22Rv1 (cell line): ENCODE results near the gene MORC3.

Experiments used
- H3K27ac ChIP-seq: fragments of 450-650 bp; 2 replicates; pipeline ENCODE4 v1.5.1; 2017
- CTCF ChIP-seq: fragments of 450-650 bp; IDR thresholded peaks from 2 replicates; pipeline ENCODE4 v1.5.1; 2017; ENCODE audit warnings: mild to moderate bottlenecking
- ZFX ChIP-seq: fragments of 450-650 bp; IDR thresholded peaks from 2 replicates; pipeline ENCODE4 v1.6.1; 2017; ENCODE audit warnings: antibody characterized with exemption, borderline replicate concordance

The MORC3 gene

GRCh38 chr21:36412916-36413315 is 92.9 kb downstream of the MORC3 start:
- TF ChIP-seq CTCF = no peak
- no peak for TF ChIP-seq ZFX
- H3K27ac ChIP-seq = no peak overlapping the region

- no peak overlapping the region for H3K27ac ChIP-seq
- no peak for TF ChIP-seq CTCF
- no peak for TF ChIP-seq ZFX
Observed at GRCh38 chr21:36415375-36415774, 95.4 kb downstream of the MORC3 start.

GRCh38 chr21:36419241-36419640 is 99.2 kb downstream of the MORC3 start:
- TF ChIP-seq CTCF = no peak
- TF ChIP-seq ZFX = no peak
- H3K27ac ChIP-seq = no peak overlapping the region

- TF ChIP-seq ZFX (no peak), CTCF (peak; percentile 90)
- no peak overlapping the region for H3K27ac ChIP-seq
Observed at GRCh38 chr21:36419996-36420395, 100.0 kb downstream of the MORC3 start.

GRCh38 chr21:36420571-36421339 is 100.8 kb downstream of the MORC3 start:
- no peak overlapping the region for H3K27ac ChIP-seq
- TF ChIP-seq CTCF = no peak
- TF ChIP-seq ZFX = no peak

- H3K27ac ChIP-seq = no peak overlapping the region
- TF ChIP-seq ZFX (no peak), CTCF (peak; percentile 88)
Observed at GRCh38 chr21:36422279-36423098, 102.5 kb downstream of the MORC3 start.
